ENCODE data around the gene AR. TPM values are rescaled to one million over a fixed set of nuclear protein-coding genes. Genes with fewer than 3 reads are reported as not detected.

The AR gene
- total and polyA plus RNA-seq, 2 of the 4 experiments (the other 2 are of a cell fraction), result 1.5 to 4.7 TPM

- DNase-seq, result no peak
- Histone ChIP-seq H3K14ac (replicated peaks; ENCODE audit: low read depth, low read length) (no peak overlapping the region), H3K79me1 (ENCODE audit: low read depth in 1 of 2, low read length in 2 of 2) (no peaks in the 10 kb centered on the region), H4K5ac (ENCODE audit: low read depth, low read length) (no peak overlapping the region), H3K4me2 (ENCODE audit: low read depth, low read length) (no peak overlapping the region), H3K27ac (ENCODE audit: insufficient read depth, low read length) (no peak overlapping the region), H3K4me3 (ENCODE audit: insufficient read depth, low read depth, low read length) (no peak overlapping the region), H3K9me3 (ENCODE audit: control insufficient read depth, insufficient read depth, low read length) (no peaks in the 10 kb centered on the region), H4K91ac (ENCODE audit: insufficient read depth, low read depth, low read length) (no peak overlapping the region), H3K27me3 (ENCODE audit: control insufficient read depth, insufficient read depth, low read length) (no peaks in the 10 kb centered on the region), H4K8ac (ENCODE audit: low read depth in 2 of 2, low read length in 2 of 2) (no peak overlapping the region), H3K36me3 (ENCODE audit: control insufficient read depth, insufficient read depth, low read length) (no peaks in the 10 kb centered on the region), H3K56ac (ENCODE audit: extremely low read depth, insufficient read depth, low read length) (no peak overlapping the region), H3K18ac (ENCODE audit: low read depth, low read length) (no peak overlapping the region), H2BK15ac (ENCODE audit: low read depth, low read length) (no peak overlapping the region), H2AK9ac (replicated peaks; ENCODE audit: low read depth, low read length, poor library complexity) (no peak overlapping the region), H3K9me1 (ENCODE audit: insufficient read depth, low read length) (no peaks in the 10 kb centered on the region), H4K20me1 (ENCODE audit: insufficient read depth, low read length) (no peaks in the 10 kb centered on the region), H2AK5ac (ENCODE audit: low read depth, low read length) (no peak overlapping the region), H2AFZ (replicated peaks; ENCODE audit: low read length, poor library complexity) (no peak overlapping the region), H2BK5ac (ENCODE audit: low read depth, low read length, poor library complexity, severe bottlenecking) (no peak overlapping the region), H3K4ac (ENCODE audit: low read depth, low read length) (no peak overlapping the region), H3K9ac (ENCODE audit: low read depth, low read length) (no peak overlapping the region), H2BK120ac (ENCODE audit: low read depth, low read length) (no peak overlapping the region), H2BK20ac (ENCODE audit: low read depth, low read length) (no peak overlapping the region), H3K4me1 (ENCODE audit: control insufficient read depth, insufficient read depth, low read length) (no peaks in the 10 kb centered on the region), H3K23ac (ENCODE audit: low read depth, low read length) (no peak overlapping the region)
- intact Hi-C loops (cut with micrococcal nuclease) (no loop called here), dilution Hi-C loops (cut with HindIII; ENCODE audit: low sequenced_read_pairs, unreplicated experiment) (no loop called here), in situ Hi-C loops (cut with MboI; ENCODE audit: low sequenced_read_pairs) (no loop called here)
- TF ChIP-seq CTCF (conservative IDR thresholded peaks at IDR 0.05; ENCODE audit: low read depth, low read length) (no peak), POLR2A (IDR thresholded peaks at IDR 0.05; ENCODE audit: low read depth, low read length) (no peak), CHD1 (IDR thresholded peaks at IDR 0.05; ENCODE audit: low read depth, low read length) (no peak), RAD21 (IDR thresholded peaks at IDR 0.05; ENCODE audit: low read length) (no peak), RFX5 (IDR thresholded peaks at IDR 0.05; ENCODE audit: low read depth, low read length) (no peak), SMC3 (IDR thresholded peaks at IDR 0.05; ENCODE audit: low read depth, low read length) (no peak), MXI1 (IDR thresholded peaks at IDR 0.05; ENCODE audit: borderline replicate concordance, low read depth, low read length) (no peak), MAZ (IDR thresholded peaks at IDR 0.05; ENCODE audit: borderline replicate concordance, low read depth, low read length) (no peak), BHLHE40 (IDR thresholded peaks at IDR 0.05; ENCODE audit: low read depth, low read length) (no peak), NFE2L2 (IDR thresholded peaks at IDR 0.05; ENCODE audit: low read depth, low read length) (no peak), CEBPB (IDR thresholded peaks at IDR 0.05; ENCODE audit: low read depth, low read length) (no peak), USF2 (IDR thresholded peaks at IDR 0.05; ENCODE audit: low read depth, low read length) (no peak)
- BruUV-seq (replicated peaks), result no TSS peak
- ChIA-PET POLR2A (ENCODE audit: unreplicated experiment) (no interaction called here), CTCF (no interaction called here)
- no peak for ATAC-seq (ENCODE audit: low read depth)
These were observed 108.7 kb downstream of the AR start for GRCh38 chrX:67652543-67652942.

Data from IMR-90 (cell line).